Activated CD4-positive, alpha-beta T cell treated with anti-CD3 and anti-CD28 coated beads, Interleukin-2, amount 50 U/mL, for 24 hours (primary cell): ENCODE data around the gene DUS3L.
"Not testable (repeated sequence)": the region's sequence is repeated elsewhere in the genome, so short reads cannot be mapped to it uniquely, and the experiment has no call there.

Experiments
- DNase-seq, 2 donors: peaks; one replicate each; pipeline ENCODE4 v3.0.0-alpha.2; 2020; ENCODE audit warnings: low read depth in 1 of 2, low spot score in 1 of 2

Gene DUS3L

GRCh38 chr19:5775668-5776309, 15.2 kb downstream of the DUS3L start:
- DNase-seq, result no peak

GRCh38 chr19:5774921-5775320, 16.0 kb downstream of the DUS3L start:
- DNase-seq, result no peak

- DNase-seq, result no peak
Observed at GRCh38 chr19:5773276-5773675, 17.7 kb downstream of the DUS3L start.

- DNase-seq, result no peak
Observed at GRCh38 chr19:5772416-5772815, 18.5 kb downstream of the DUS3L start.

- DNase-seq, result no peak
Observed at GRCh38 chr19:5767949-5768348, 23.0 kb downstream of the DUS3L start.

GRCh38 chr19:5765220-5765619, 25.7 kb downstream of the DUS3L start:
- DNase-seq, result no peak

- DNase-seq, result no peak
Observed at GRCh38 chr19:5762608-5763217, 28.2 kb downstream of the DUS3L start.

- no peak for DNase-seq
Observed at GRCh38 chr19:5753743-5754142, 37.2 kb downstream of the DUS3L start.

- no peak for DNase-seq
Observed at GRCh38 chr19:5751709-5752108, 39.3 kb downstream of the DUS3L start.

GRCh38 chr19:5749505-5749904, 41.5 kb downstream of the DUS3L start:
- no peak for DNase-seq

- not testable (repeated sequence) for DNase-seq
Observed at GRCh38 chr19:5748920-5749319, 42.0 kb downstream of the DUS3L start.

- DNase-seq, result not testable (repeated sequence)
Observed at GRCh38 chr19:5744999-5745398, 46.0 kb downstream of the DUS3L start.

GRCh38 chr19:5743630-5744029, 47.3 kb downstream of the DUS3L start:
- no peak for DNase-seq

GRCh38 chr19:5742051-5742450, 48.9 kb downstream of the DUS3L start:
- no peak for DNase-seq

- DNase-seq, result no peak
Observed at GRCh38 chr19:5738423-5738822, 52.5 kb downstream of the DUS3L start.
